GM18511 (cell line): Measurements from ENCODE around the gene UBA7.
A peak's percentile ranks its signal among the peaks of the same experiment; 100 is the strongest.
"Not testable (repeated sequence)": the region's sequence is repeated elsewhere in the genome, so short reads cannot be mapped to it uniquely, and the experiment has no call there.

Experiments
- ATAC-seq: cut with Tn5 transposase; IDR thresholded peaks from one replicate; pipeline ENCODE4 v1.9.1; 2021; ENCODE audit warnings: mild to moderate bottlenecking, moderate library complexity; ENCODE audit not compliant: unreplicated experiment

Gene UBA7, protein sequence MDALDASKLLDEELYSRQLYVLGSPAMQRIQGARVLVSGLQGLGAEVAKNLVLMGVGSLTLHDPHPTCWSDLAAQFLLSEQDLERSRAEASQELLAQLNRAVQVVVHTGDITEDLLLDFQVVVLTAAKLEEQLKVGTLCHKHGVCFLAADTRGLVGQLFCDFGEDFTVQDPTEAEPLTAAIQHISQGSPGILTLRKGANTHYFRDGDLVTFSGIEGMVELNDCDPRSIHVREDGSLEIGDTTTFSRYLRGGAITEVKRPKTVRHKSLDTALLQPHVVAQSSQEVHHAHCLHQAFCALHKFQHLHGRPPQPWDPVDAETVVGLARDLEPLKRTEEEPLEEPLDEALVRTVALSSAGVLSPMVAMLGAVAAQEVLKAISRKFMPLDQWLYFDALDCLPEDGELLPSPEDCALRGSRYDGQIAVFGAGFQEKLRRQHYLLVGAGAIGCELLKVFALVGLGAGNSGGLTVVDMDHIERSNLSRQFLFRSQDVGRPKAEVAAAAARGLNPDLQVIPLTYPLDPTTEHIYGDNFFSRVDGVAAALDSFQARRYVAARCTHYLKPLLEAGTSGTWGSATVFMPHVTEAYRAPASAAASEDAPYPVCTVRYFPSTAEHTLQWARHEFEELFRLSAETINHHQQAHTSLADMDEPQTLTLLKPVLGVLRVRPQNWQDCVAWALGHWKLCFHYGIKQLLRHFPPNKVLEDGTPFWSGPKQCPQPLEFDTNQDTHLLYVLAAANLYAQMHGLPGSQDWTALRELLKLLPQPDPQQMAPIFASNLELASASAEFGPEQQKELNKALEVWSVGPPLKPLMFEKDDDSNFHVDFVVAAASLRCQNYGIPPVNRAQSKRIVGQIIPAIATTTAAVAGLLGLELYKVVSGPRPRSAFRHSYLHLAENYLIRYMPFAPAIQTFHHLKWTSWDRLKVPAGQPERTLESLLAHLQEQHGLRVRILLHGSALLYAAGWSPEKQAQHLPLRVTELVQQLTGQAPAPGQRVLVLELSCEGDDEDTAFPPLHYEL

DNA sequence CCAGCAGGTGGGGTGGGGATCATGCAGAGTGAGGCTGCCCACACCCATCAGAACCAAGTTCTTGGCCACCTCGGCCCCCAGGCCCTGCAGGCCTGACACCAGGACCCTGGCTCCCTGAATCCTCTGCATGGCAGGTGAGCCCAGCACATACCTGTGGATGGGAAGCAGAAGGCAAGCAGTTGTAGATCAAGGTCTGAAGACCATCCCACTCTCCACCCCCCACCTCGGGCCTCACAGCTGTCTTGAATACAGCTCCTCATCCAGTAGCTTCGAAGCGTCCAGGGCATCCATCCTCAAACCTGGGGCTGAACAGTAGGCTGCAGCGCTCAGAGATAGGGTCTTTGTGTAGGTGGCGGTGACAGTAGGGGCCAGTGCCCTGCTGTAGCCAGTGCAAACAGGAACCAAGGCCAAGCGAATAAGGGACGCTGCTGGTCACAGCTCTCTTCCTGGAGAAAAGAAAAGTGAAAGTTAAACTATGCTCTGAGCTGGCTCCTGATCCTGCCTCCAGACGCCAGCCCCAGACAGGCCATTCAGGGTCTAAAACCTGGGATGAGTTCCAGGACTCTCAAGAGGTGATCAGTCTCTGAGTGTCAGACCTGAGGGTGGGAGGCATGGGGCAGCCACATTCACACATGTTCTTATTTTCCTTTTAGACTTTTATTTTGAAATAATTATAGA lies at the start of gene UBA7:
UBA7 (minus strand) TSS at position 457 of the 678 bp plus-strand sequence; CDS start at position 291, 166 bp downstream.
- ATAC-seq: peak; percentile 63

DNA sequence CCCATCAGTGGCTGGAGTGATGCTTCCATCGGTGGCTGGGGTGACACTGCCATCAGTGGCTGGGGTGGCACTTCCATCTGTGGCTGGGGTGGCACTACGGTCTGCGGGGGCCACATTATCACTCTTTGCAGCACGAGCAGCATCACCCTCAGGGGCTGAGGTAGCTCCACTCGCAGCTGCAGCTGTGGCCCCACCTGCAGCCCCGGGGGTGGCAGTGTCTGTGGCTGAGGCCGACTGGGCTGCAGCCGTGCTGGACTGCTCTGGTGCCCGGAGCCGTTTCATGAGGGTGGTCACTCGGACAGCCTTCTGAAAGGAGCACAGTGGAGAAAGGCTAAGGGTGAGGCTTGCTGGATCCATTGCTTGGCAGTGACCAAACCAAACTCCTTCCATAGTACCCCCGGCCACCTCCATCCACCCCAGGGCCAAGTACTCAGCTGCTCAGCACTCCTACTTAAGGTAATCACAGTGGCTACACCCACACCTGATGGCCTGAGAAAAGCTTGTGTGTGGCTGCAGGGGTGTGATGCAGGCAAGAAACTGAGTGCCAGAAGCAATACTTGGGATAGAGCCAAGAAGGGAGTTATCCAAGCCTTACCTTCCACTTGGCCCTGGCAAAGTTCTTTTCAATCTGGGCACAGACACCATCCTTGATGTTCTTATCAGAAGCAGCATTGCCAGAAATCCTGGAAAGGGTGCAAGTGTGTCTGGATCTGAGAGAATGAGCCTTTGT lies 46.0 kb upstream of the UBA7 start:
- ATAC-seq: no peak

DNA sequence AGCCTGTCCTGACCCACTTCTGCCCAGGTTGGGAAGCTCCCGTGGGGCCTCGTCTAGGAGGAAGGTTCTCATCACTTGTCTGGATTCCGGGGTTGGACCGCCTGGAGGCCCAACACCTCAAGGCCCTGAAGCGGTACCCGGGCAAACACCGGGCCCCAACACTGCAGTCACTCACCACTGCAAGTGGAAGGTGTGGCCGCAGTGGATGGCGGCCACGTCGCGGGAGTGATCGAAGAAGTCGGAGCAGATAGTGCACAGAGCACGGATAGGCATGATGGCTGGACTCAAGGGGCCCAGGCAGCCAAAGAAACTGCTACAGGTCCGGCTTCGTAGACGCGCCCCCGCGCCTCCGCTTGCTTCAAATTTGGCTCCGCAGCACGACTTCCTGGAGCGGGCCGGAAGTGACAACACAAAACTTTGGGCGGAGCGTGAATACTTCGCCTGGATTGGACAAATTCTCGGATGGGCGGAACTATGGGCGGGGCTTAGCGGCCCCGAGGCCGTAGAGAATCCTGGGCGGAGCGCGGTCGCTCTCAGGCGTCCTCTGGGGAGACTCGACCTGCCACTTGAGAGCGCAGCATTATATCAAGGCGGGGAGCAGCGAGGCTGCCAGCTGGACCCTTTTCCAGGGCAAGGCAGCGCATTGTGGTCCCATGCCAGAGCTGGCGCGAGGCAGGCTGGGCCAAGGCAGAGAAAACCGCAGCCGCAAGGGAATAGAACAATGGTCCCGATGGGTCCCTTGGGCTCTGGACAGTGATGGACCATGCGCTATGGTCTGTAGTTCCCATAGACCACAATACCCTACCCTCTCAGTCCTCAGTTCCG lies 42.6 kb upstream of the UBA7 start, which contains the start of gene TRAIP:
TRAIP (minus strand) TSS at position 384 of the 825 bp plus-strand sequence; CDS start at position 273, 111 bp downstream.
- ATAC-seq: peak; percentile 99

DNA sequence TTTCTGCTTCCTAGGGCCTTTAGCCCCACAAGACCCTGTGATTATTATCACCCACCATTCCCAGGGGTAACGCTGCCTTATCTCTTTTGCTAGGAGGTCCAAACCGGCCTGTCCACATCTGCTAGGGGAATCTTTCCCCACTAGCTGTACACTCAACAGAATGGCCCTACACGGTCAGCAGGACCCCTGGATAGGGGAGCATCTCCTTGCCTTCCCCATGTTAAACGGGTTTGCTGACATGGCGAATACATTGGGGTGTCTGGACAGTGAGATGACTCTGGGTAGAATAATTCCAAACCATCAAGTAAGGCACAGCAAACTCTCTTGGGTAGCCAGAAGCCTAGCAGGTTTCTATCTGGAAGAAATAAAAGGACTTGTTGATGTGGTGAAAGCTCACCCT lies 41.9 kb upstream of the UBA7 start:
- no peak for ATAC-seq

DNA sequence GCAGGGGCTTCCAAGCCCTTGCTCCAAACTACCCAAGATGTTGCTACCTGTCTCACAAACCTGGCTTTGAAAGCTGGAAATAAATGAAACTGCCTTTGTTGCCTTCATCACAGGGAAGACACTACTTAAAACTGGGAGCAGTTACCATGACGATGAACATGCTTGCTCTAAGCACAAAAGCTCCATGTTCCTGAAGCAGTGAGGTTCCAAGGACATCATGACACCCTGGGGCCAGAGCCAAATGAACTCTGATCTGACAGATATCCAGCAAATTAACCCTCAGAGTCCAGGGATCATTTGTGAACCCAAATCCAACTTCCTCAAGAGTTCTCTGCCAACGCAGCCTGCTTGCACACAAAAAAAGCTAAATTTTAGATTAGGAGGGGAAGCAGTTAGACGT lies 31.9 kb upstream of the UBA7 start:
- ATAC-seq: no peak

DNA sequence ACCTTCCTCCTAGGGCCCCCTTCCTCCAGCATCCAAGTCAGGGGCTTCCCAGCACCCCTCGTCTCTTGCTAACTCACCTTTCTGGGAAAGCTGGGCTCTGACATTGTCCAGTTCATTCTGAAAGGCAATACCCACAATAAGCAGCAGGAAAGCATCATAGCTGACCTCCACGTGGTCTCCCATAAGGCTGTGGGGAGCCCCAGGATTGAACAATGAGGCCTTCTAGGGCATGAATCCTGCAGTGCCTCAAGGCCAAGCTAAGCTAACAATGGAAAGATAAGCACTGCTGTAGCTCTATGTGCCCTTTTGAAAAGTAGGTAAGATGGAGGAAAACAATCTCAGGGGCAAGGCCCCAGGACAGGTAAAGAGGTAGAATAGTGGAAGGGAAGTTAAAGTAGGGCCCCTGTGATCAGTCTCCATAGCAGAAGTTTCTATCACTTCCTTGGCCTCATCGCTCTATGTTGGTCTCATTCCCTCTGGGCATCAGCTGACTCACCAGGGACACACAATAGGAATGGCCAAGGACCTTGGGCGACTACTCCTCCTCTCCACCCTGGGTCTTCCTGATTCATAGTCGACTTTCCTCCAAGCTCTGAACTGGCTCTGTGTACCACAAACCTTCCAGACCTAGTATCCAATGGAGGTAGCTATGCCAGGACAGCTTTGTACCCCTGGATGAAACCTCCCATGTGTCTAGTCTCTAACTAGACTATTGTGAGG lies 30.9 kb upstream of the UBA7 start:
- ATAC-seq: no peak

DNA sequence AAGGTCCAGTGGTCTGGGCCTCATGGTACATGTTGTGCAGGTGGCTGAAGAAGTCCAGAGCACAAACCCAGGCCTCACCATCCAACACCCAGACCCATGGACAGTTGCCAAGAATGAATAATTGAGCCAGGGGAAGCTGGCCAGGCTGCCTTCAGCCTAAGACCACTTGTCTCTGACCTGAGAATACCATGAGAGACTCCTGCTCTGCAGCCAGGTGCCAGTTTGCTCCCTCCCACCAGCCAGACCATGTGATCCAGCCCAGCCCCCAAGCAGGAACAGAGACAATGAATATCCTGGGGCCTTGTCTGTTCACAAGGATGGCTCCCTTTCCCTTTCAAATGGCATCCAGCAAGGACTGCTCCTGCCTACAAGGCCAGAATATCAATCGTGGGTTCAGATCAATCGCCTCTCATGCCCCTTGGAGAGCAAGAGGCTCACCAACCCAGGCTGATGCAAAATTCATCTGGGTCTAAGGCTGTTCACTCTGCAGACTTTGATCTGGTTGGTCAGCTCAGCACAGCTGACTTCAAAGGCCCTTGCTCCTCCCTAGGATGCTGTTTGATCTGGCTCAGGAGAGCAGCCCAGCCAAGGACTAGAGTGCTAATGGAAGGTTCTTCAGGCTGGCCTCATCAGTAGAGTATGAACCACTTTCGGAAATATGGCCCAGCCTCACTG lies 29.2 kb upstream of the UBA7 start:
- no peak for ATAC-seq

DNA sequence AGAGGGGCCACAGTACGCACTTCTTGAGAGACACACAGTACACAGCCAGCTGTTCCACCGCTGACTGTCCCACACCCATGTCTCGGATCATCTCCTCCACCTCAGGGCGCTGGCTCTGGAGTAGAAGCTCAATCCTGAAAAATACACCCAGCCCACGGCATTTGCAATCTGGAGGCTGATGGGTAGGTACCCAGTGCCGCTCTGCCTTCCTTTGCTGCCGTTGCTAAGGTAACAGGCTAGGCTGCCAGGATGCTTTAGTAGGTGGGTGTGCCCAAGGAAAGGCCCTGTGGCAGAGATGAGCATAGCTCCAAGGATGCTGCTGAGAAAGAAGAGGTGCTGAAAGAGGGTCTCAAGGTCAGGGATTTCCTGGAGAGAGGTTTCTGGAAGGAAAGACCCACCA lies 28.1 kb upstream of the UBA7 start:
- ATAC-seq: no peak

DNA sequence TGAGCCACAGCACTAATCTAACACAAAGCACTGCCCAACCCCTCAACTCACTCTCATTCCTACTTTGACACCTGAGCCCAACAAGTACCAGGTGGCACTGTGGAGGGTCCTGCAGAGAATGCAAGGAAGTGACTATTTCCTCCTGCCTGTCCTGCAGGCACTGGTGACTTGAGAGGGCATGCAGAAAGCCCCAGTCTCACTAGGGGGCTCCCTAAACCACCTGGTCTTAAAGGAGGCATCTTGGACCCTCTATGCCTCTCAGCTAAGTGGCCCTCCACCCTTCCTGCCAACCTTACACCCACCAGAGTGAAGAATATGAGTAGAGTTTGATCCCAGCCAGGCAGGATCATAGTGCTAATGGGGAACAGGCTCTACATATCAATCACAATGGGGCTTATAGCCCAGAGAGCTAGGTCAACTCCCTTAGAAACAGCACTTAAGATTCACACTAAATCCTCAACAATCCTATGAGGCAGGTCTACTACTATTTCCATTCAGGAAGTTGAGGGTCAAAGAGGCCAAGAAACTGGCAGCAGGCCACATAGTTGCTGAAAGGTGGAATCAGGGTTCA lies 27.5 kb upstream of the UBA7 start:
- ATAC-seq: no peak

DNA sequence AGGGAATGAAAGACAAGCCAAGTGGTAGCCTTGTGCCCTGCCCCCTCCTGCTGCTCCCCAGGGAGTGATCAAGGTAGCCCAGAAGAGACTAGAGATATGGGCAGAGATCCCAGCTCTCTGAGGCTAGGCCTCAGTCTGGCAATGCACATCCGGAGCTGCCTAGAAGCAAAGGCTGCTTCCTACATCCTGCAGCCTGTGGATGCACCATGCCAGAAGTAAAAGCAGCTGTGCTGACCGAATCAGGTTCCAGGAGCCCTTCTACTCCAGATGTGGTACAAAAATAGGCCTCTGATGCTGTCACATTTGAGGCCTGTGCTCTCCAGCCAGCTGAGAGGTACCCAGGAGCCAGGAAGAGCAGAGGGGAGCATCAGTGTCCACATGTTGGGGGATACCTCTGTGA lies 26.6 kb upstream of the UBA7 start:
- ATAC-seq: no peak

DNA sequence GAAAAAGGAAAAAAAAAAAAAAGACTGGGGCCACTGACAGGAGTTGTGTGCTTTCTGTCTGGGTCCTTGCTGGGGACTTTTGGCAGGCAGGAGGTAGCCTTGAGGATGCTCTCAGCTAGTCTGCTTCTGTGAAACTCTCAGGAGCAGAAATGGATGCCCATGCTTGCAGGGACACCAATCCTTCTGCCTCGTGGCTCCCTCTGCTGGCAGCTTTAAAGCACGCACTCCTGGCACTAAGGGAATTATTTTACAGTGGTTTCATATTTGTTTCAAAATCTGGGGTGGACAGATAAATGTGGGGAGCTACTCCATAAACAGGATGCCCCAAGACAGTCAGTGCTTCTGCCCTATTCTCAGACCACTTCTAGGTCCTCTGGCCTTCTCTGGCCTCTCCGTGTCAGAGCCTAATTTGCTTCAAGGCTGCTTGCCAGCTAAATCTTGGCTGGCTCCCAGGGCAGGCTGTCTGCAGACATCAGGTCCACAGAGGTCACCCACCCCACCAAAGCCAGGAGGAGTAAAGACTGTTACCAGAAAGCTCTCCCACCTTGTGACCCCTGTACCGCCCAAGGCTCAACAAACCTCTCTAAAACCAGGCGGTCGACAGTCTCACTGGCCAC lies 25.5 kb upstream of the UBA7 start:
- ATAC-seq: peak; percentile 48

DNA sequence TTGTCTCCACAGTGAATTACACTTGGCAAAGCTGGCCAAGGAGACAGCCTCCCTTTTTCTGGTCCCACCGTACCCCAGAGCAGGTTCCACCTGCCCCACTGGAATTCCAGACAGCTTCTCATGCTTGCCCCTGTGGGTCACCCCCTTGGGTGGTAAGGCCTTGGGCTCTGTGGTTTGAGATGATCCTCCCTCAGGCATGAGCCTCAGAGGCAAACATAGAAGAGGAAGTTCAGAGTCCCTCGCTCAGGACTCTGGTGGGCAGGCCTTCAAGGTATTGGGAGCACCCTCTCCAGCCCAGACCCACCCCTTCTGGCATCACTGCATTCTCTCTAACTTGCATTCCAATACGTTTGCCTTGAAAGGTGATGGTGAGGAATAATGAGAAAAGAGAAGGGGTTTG lies 17.6 kb upstream of the UBA7 start:
- ATAC-seq: no peak

DNA sequence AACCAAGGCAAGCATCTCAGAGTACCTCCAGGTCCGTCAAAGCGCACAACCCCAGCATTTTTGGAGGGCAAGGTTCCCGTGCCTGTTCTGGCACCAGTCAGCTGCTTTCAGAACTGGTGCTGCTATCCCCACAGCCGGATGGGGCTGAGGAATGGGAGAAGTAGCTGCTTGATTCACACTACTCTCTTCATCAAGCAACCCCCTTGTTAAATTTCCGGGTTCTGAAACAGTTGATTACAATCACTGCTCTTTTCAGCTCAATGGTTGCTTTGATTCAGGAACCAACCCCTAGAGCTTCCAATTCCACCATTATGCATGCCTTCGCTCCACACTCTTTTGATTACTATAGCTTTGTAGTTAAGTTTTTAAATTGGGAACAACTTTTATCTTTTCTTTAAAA lies 12.3 kb upstream of the UBA7 start:
- no peak for ATAC-seq

DNA sequence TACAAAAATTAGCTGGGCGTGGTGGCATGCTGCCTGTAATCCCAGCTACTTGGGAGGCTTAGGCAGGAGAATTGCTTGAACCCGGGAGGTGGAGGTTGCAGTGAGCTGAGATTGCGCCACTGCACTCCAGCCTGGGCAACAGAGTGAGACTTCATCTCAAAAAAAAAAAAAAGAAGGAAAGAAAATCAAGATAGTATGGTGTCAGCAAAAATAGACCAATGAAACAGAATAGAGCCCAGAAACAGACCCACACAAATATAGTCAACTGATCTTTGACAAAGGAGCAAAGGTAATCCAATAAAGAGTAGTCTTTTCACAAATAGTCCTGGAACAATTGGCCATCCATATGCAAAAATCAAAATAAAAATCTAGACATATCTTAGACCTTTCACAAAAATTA lies 9.4 kb upstream of the UBA7 start:
- ATAC-seq: not testable (repeated sequence)

DNA sequence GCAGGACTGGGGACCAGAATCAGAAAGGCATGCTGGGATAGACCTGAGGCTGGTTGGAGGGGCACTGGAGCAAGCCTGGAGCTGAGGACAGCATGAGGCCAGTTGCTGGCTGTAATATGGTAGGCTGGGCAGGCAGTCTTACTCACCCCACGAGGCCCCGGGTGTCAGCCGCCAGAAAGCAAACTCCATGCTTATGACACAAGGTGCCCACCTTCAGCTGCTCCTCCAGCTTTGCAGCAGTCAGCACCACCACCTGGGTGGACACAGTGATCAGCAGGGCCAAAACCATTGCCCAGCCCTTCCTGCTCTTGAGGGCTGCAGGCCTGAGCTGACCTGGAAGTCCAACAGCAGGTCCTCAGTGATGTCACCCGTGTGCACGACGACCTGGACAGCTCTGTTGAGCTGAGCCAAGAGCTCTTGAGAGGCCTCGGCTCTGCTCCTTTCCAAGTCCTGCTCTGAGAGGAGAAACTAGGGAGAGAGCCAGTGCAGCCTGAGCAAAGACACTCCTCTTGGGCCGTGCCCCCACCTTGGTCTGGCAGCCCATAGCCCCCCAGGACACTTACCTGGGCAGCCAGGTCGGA lies 747 bp downstream of the UBA7 start:
- no peak for ATAC-seq

DNA sequence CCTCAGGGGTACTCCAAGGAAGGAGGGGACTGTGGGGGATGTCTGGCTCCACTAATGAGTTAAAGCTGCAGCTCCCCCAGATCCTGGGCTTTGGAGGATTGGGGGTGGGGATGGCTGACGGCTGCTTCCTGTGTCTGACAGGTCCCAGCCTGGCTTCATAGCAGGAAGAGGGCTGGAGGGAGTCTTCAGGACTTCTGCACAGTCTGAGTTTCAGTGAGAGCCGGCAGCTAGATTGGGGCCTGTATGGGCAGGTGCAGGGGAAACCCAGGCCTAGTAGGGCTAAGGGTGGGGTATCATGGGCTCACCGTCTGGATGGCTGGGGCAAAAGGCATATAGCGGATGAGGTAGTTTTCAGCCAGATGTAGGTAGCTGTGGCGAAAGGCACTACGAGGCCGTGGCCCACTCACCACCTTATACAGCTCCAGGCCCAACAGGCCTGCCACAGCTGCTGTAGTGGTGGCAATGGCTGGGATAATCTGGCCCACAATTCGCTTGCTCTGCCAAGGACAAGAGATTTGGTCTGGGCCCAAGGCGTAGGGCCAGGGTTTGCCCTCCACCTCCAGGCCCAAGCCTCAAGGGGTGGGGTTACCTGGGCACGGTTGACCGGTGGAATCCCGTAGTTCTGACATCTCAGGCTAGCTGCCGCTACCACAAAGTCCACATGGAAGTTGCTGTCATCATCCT lies 6.2 kb downstream of the UBA7 start:
- ATAC-seq: no peak

DNA sequence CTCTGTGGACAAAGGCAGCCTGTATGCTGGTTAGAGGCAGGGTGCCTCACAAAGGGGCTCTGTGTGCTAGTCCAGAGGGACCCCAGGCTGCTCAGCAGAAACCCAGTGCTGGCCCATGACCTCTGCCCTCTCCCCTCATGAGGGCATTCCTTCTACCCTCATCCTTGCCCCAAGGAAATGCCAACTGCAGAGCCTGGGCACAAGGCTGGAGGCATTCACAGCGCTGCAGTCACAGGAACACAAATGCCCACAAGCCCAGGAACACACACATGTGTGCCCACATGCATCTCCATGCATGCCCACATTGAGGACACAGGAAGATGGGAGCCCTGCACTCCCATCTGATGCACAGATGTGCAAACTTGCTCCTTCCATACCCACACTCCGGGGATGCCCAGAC lies 6.9 kb downstream of the UBA7 start:
- no peak for ATAC-seq
